Amygdala (tissue), 56 donors: Measurements from ENCODE around the gene WIF1.

ENCODE experiments used
- DNase-seq, 56 donors: peaks; one replicate each; lab custom pipeline; 2025; lab: John Stamatoyannopoulos, UW

Gene WIF1

GRCh38 chr12:65039301-65039700 lies 81.8 kb downstream of the WIF1 start:
- DNase-seq, result no peak

GRCh38 chr12:65025136-65025535 lies 96.0 kb downstream of the WIF1 start:
- no peak for DNase-seq

- no peak for DNase-seq
Observed at GRCh38 chr12:65023485-65023884, 97.6 kb downstream of the WIF1 start.

GRCh38 chr12:65022960-65023359 lies 98.1 kb downstream of the WIF1 start:
- DNase-seq, result no peak

- no peak for DNase-seq
Observed at GRCh38 chr12:65022421-65022820, 98.7 kb downstream of the WIF1 start.

- no peak for DNase-seq
Observed at GRCh38 chr12:65019696-65020234, 101.3 kb downstream of the WIF1 start.

GRCh38 chr12:65016881-65017650 lies 104.0 kb downstream of the WIF1 start:
- DNase-seq, result no peak

- DNase-seq, result peak in 15 of 56 donors; percentile 4 to 55 (median 23)
Observed at GRCh38 chr12:65015850-65016249, 105.3 kb downstream of the WIF1 start.

- DNase-seq, result no peak
Observed at GRCh38 chr12:65014504-65015271, 106.4 kb downstream of the WIF1 start.

- no peak for DNase-seq
Observed at GRCh38 chr12:65010437-65010836, 110.7 kb downstream of the WIF1 start.

- DNase-seq, result no peak
Observed at GRCh38 chr12:65005716-65006115, 115.4 kb downstream of the WIF1 start.

GRCh38 chr12:65004270-65004669 lies 116.8 kb downstream of the WIF1 start:
- DNase-seq, result no peak
